Gastrocnemius medialis (tissue), 4 donors: Measurements from ENCODE around the gene MEGF6.

Source experiments
- POLR2A ChIP-seq, 2 donors: fragments of 450-650 bp; IDR thresholded peaks; one replicate each; pipeline ENCODE4 v1.6.1; 2017; ENCODE audit warnings: antibody characterized with exemption in 2 of 2, mild to moderate bottlenecking in 2 of 2, moderate library complexity in 2 of 2
- TF ChIP-seq, protein P1 (sequence below), 5 experiments: fragments of 450-650 bp in 3 of 5; fragments of 200-600 bp in 2 of 5; sonication (generic) in 2 of 5; IDR thresholded peaks in 4 of 5; conservative IDR thresholded peaks in 1 of 5; 1 replicate in 4 of 5; 2 replicates in 1 of 5; pipeline ENCODE4 v1.5.1; 2016 to 2019; ENCODE audit warnings: antibody characterized with exemption in 5 of 5, mild to moderate bottlenecking in 3 of 5, moderate library complexity in 3 of 5

DNA sequence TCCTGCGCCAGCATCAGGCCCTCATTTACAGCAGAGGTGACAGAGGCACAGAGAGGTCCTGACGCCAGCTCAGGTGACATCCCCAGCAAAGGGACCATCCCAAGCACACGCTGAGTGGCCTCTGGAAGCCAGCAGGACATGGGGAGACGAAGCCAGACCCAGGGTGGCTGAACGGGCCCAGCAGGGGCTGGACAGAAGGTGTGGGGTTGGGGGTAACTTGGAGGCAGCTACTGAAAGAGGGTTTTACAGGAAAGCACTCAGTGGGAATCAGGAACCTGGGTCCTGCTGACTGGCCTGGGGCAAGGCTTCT is 158.5 kb downstream of the MEGF6 start:
- TF ChIP-seq, protein P1, sequence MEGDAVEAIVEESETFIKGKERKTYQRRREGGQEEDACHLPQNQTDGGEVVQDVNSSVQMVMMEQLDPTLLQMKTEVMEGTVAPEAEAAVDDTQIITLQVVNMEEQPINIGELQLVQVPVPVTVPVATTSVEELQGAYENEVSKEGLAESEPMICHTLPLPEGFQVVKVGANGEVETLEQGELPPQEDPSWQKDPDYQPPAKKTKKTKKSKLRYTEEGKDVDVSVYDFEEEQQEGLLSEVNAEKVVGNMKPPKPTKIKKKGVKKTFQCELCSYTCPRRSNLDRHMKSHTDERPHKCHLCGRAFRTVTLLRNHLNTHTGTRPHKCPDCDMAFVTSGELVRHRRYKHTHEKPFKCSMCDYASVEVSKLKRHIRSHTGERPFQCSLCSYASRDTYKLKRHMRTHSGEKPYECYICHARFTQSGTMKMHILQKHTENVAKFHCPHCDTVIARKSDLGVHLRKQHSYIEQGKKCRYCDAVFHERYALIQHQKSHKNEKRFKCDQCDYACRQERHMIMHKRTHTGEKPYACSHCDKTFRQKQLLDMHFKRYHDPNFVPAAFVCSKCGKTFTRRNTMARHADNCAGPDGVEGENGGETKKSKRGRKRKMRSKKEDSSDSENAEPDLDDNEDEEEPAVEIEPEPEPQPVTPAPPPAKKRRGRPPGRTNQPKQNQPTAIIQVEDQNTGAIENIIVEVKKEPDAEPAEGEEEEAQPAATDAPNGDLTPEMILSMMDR (IDR thresholded peaks at IDR 0.05 in 4 of 5, conservative IDR thresholded peaks at IDR 0.05 in 1 of 5) = no peak
- TF ChIP-seq POLR2A (IDR thresholded peaks at IDR 0.05) = no peak
